ENCODE data around the gene CLCN2. TPM values are rescaled to one million over a fixed set of nuclear protein-coding genes. Genes with fewer than 3 reads are reported as not detected.
A peak's percentile ranks its signal among the peaks of the same experiment; 100 is the strongest.

The CLCN2 gene
- total and polyA plus RNA-seq, 2 donors (not counting 1 experiment from before 2014, with no cell fraction given) = 0.93 to 3.1 TPM

DNA sequence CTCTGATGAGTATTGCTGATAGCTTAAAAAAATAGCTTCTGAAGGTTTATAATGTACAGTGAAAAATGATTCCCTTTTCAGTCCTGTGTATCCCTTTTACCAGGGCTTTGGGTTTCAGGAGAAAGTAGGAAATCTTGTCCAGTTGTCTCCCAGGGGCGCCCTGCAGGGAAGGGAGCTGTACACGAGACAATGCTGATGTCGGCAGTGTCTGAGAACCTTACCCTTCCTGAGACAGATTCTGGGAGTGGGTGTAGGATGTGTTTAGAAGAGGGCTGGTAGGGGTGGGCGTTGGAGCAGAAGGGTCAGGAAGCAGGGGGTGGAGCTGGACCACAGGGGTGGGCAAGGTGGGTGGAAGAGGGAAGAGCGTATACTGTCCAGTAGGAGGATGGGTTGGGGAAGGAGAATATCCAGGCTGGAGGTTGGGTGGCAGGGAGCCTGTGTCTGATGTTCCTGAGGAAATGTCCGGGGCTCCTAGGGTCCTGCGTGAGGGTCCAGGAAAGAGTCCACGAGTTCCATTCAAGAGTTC, 11.0 kb upstream of the CLCN2 start:
- no peak overlapping the region for H3K9ac ChIP-seq (ENCODE audit: insufficient read depth, low read length)
- peaks cover 5% of the 10 kb centered on the region for H3K27me3 ChIP-seq (ENCODE audit: control insufficient read depth, insufficient read depth, low read length)
- H3K27ac ChIP-seq (ENCODE audit: insufficient read depth, low read length) = no peak overlapping the region
- no peak overlapping the region for H2AFZ ChIP-seq (ENCODE audit: low read length)
- H3K4me3 ChIP-seq (replicated peaks in 1 of 4; ENCODE audit: control extremely low read depth in 1 of 4, insufficient read depth in 1 of 4, low read depth in 3 of 4, low read length in 4 of 4) = no peak overlapping the region
- TF ChIP-seq EZH2 (IDR thresholded peaks at IDR 0.05; ENCODE audit: low read length, missing control alignments) (no peak), CTCF (conservative IDR thresholded peaks at IDR 0.05 in 1 of 2, IDR thresholded peaks at IDR 0.05 in 1 of 2; ENCODE audit: low read depth in 1 of 2, low read length in 2 of 2) (no peak)
- no peak overlapping the region for H3K4me2 ChIP-seq (ENCODE audit: extremely low read depth, insufficient read depth, low read length)
- H4K20me1 ChIP-seq (ENCODE audit: control insufficient read depth, extremely low read depth, insufficient read depth, low read length) = no peaks in the 10 kb centered on the region
- peaks cover 6% of the 10 kb centered on the region for H3K36me3 ChIP-seq (ENCODE audit: control insufficient read depth, insufficient read depth, low read length)
- no peaks in the 10 kb centered on the region for H3K79me2 ChIP-seq (ENCODE audit: control insufficient read depth, insufficient read depth, low read length)
- DNase-seq (ENCODE audit: low read depth in 2 of 2) = no peak
- peaks cover 5% of the 10 kb centered on the region for H3K4me1 ChIP-seq (ENCODE audit: control insufficient read depth, extremely low read depth, insufficient read depth, low read length)
- H3K9me3 ChIP-seq (ENCODE audit: control insufficient read depth, insufficient read depth, low read depth, low read length) = no peaks in the 10 kb centered on the region

DNA sequence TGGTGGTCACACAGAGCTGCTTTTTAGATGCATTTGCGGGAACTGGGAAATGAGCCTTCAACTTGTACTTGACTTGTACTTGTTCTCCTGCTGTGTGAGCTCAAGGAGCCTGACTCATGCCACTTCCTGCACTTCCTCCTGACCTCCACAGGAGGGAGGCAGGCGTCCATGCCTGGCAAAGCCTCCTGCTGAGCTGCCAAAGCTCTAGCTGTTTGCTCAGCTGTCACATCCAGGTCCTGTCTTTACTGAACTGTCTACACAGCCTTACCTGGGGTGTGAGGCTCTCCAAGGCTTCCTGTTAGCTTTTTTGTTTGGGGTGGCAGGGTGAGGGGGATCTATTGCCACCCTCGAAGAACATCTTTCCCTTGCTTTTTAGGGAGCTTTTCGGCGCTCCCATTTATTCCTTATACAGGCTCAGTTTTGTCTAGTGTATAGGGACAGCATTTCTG, 10.2 kb upstream of the CLCN2 start:
- Histone ChIP-seq H3K27ac (ENCODE audit: insufficient read depth, low read length) (no peak overlapping the region), H3K9me3 (ENCODE audit: control insufficient read depth, insufficient read depth, low read depth, low read length) (no peaks in the 10 kb centered on the region), H3K79me2 (ENCODE audit: control insufficient read depth, insufficient read depth, low read length) (no peaks in the 10 kb centered on the region), H3K4me1 (ENCODE audit: control insufficient read depth, extremely low read depth, insufficient read depth, low read length) (peaks cover 5% of the 10 kb centered on the region), H3K4me2 (ENCODE audit: extremely low read depth, insufficient read depth, low read length) (no peak overlapping the region), H3K4me3 (replicated peaks in 1 of 4; ENCODE audit: control extremely low read depth in 1 of 4, insufficient read depth in 1 of 4, low read depth in 3 of 4, low read length in 4 of 4) (no peak overlapping the region), H4K20me1 (ENCODE audit: control insufficient read depth, extremely low read depth, insufficient read depth, low read length) (no peaks in the 10 kb centered on the region), H3K27me3 (ENCODE audit: control insufficient read depth, insufficient read depth, low read length) (peaks cover 5% of the 10 kb centered on the region), H2AFZ (ENCODE audit: low read length) (no peak overlapping the region), H3K36me3 (ENCODE audit: control insufficient read depth, insufficient read depth, low read length) (peaks cover 10% of the 10 kb centered on the region), H3K9ac (ENCODE audit: insufficient read depth, low read length) (no peak overlapping the region)
- TF ChIP-seq CTCF (conservative IDR thresholded peaks at IDR 0.05 in 1 of 2, IDR thresholded peaks at IDR 0.05 in 1 of 2; ENCODE audit: low read depth in 1 of 2, low read length in 2 of 2) (peak; percentile 99), EZH2 (IDR thresholded peaks at IDR 0.05; ENCODE audit: low read length, missing control alignments) (no peak)
- DNase-seq (ENCODE audit: low read depth in 2 of 2) = peak; percentile 83 to 89

DNA sequence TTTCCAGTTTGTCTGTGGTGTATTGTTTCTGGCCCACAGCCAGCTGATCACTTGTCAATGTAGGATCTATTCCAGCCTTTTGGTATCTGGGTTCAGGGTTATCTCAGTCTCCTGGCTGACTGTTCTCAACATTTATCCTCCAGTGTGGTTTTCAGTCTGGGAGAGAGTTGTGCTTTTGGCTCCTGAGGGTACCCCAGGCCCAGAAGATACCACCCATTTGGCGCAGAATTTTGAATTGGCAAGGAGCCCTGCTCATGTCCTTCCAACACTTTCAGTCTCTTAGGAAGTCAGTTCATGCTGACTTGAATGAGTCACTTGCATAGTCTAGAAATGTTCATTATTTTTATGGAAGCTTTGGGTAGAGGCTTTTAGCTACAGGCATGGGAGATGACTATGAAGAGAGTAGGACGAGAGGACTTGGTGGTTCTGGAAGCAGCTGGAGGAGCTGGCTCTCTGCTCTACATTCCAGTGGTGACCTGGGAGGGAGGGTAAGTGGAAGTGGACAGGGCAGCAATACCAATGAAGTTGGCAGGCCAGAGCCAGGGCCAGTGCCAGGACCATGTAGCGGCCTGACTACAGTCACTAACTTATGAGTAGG, 7.3 kb upstream of the CLCN2 start:
- no peak for TF ChIP-seq EZH2 (IDR thresholded peaks at IDR 0.05; ENCODE audit: low read length, missing control alignments)
- TF ChIP-seq CTCF (conservative IDR thresholded peaks at IDR 0.05 in 1 of 2, IDR thresholded peaks at IDR 0.05 in 1 of 2; ENCODE audit: low read depth in 1 of 2, low read length in 2 of 2) = no peak
- H3K27ac ChIP-seq (ENCODE audit: insufficient read depth, low read length) = no peak overlapping the region

More for the DNA sequence above, 7.3 kb upstream of the CLCN2 start:
- peak; percentile 69 to 88 for DNase-seq (ENCODE audit: low read depth in 2 of 2)
- H3K4me1 ChIP-seq (ENCODE audit: control insufficient read depth, extremely low read depth, insufficient read depth, low read length) = peaks cover 5% of the 10 kb centered on the region
- H3K9ac ChIP-seq (ENCODE audit: insufficient read depth, low read length) = no peak overlapping the region
- H4K20me1 ChIP-seq (ENCODE audit: control insufficient read depth, extremely low read depth, insufficient read depth, low read length) = no peaks in the 10 kb centered on the region
- peaks cover 9% of the 10 kb centered on the region for H3K79me2 ChIP-seq (ENCODE audit: control insufficient read depth, insufficient read depth, low read length)
- H3K9me3 ChIP-seq (ENCODE audit: control insufficient read depth, insufficient read depth, low read depth, low read length) = no peaks in the 10 kb centered on the region
- H3K36me3 ChIP-seq (ENCODE audit: control insufficient read depth, insufficient read depth, low read length) = peaks cover 10% of the 10 kb centered on the region
- no peaks in the 10 kb centered on the region for H3K27me3 ChIP-seq (ENCODE audit: control insufficient read depth, insufficient read depth, low read length)
- peak overlapping the region; percentile 19 for H3K4me2 ChIP-seq (ENCODE audit: extremely low read depth, insufficient read depth, low read length)
- no peak overlapping the region for H3K4me3 ChIP-seq (replicated peaks in 1 of 4; ENCODE audit: control extremely low read depth in 1 of 4, insufficient read depth in 1 of 4, low read depth in 3 of 4, low read length in 4 of 4)
- H2AFZ ChIP-seq (ENCODE audit: low read length) = no peak overlapping the region

All from fibroblast of lung (primary cell).